Sigmoid colon (tissue), 4 donors: ENCODE results near the gene ARHGAP44.

Experiments used
- CTCF ChIP-seq, 4 experiments: fragments of 450-650 bp in 3 of 4; fragments of 200-600 bp in 1 of 4; IDR thresholded peaks; one replicate each; pipeline ENCODE4 v1.5.1; 2016 to 2019; ENCODE audit warnings: antibody characterized with exemption in 4 of 4, mild to moderate bottlenecking in 3 of 4, moderate library complexity in 2 of 4
- EP300 ChIP-seq, 4 donors: sonication (generic); formaldehyde crosslinking; IDR thresholded peaks; one replicate each; pipeline ENCODE4 v1.6.1; 2017; ENCODE audit warnings: antibody characterized with exemption in 4 of 4

GRCh38 chr17:12982224-12982623, 192.9 kb downstream of the ARHGAP44 start:
- no peak for TF ChIP-seq CTCF (IDR thresholded peaks at IDR 0.05)
- TF ChIP-seq EP300 (IDR thresholded peaks at IDR 0.05), result no peak
